Calu3 (cell line): ENCODE data around the gene MLH1. TPM values are rescaled to one million over a fixed set of nuclear protein-coding genes. Genes with fewer than 3 reads are reported as not detected.

Source experiments
- BruUV-seq: library from RNA; stranded (reverse); fragments of 400-500 nt; replicated peaks from 2 replicates; lab custom pipeline; 2021; lab: Mats Ljungman, UMichigan
- CTCF ChIA-PET: fragments of 300-600 bp; sonication (Branson Sonifier 250); formaldehyde crosslinking; loops from one replicate; lab custom pipeline; 2022; ENCODE audit warnings: antibody characterized with exemption; lab: Charles Lee
- DNase-seq: peaks from one replicate; pipeline ENCODE4 v3.0.0; 2022
- H3K27ac Mint-ChIP-seq: one replicate; pipeline ENCODE4 v1.8.0; 2022; ENCODE audit warnings: mixed read lengths; ENCODE audit not compliant: unreplicated experiment
- H3K27me3 Mint-ChIP-seq: one replicate; pipeline ENCODE4 v1.8.0; 2022; ENCODE audit warnings: mixed read lengths; ENCODE audit not compliant: unreplicated experiment
- H3K36me3 Mint-ChIP-seq: one replicate; pipeline ENCODE4 v1.8.0; 2022; ENCODE audit warnings: mild to moderate bottlenecking, moderate library complexity, mixed read lengths; ENCODE audit not compliant: insufficient read depth, unreplicated experiment
- H3K4me1 Mint-ChIP-seq: one replicate; pipeline ENCODE4 v1.8.0; 2022; ENCODE audit warnings: mild to moderate bottlenecking, low read depth, mixed read lengths; ENCODE audit not compliant: unreplicated experiment
- H3K4me3 Mint-ChIP-seq: one replicate; pipeline ENCODE4 v1.8.0; 2022; ENCODE audit warnings: mild to moderate bottlenecking, low read depth, moderate library complexity, mixed read lengths; ENCODE audit not compliant: unreplicated experiment
- H3K9me3 Mint-ChIP-seq: one replicate; pipeline ENCODE4 v1.8.0; 2022; ENCODE audit warnings: low read depth, mixed read lengths; ENCODE audit not compliant: unreplicated experiment
- CTCF ChIP-seq: fragments of 200-600 bp; IDR thresholded peaks from one replicate; pipeline ENCODE4 v1.8.0; 2022; ENCODE audit warnings: antibody characterized with exemption; ENCODE audit not compliant: unreplicated experiment
- intact Hi-C: fragments of 100-400 bp; cut with micrococcal nuclease; formaldehyde crosslinking; loops from one replicate; pipeline ENCODE4 v1.10.0; 2022; ENCODE audit not compliant: unreplicated experiment
- total RNA-seq: library from RNA; stranded (reverse); gene quantifications from 2 replicates; pipeline ENCODE4 v1.2.3, GENCODE V29; 2022

The MLH1 gene
- total RNA-seq, 1 experiment from 2014 or later, result 32.8 TPM

DNA sequence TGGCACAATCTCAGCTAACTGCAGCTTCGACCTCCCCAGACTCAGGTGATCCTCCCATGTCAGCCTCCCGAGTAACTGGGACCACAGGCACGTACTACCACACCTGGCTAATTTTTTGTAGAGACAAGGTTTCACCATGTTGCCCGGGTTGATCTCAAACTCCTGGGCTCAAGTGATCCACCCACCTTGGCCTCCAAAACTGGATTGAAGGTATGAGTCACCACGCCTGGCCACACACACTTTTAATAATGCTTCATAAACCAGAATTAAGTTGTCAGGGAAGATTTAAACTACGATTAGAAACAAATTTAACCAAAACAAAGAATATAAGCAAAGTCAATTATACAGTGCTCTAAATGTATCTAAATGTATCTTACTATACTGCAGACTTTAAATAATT, 93.6 kb downstream of the MLH1 start:
- Mint-ChIP-seq H3K9me3 (no peaks in the 10 kb centered on the region), H3K27ac (no peak overlapping the region), H3K4me3 (no peak overlapping the region), H3K36me3 (no peaks in the 10 kb centered on the region), H3K4me1 (no peaks in the 10 kb centered on the region), H3K27me3 (no peaks in the 10 kb centered on the region)
- CTCF ChIA-PET, result no interaction called here
- no peak for DNase-seq
- intact Hi-C loops, result no loop called here
- no peak for TF ChIP-seq CTCF
- BruUV-seq, result no TSS peak

DNA sequence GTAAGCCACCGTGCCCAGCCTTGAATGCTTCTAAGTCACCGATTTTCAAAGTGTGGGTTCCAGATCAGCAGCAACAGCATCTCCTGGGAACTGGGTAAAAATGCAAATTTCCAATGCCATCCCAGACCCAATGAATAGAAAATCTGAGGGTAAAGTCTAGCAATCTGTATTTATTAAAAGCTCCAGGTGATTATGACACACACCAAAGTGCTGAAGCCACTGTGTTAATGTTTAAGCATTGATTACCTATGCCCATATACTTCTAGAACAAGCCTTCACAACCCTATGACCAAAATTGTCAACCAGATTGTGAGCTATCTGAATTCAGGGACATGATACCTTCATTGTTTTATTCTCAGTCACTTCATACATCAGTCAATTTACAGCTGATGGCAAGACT, 94.6 kb downstream of the MLH1 start:
- Mint-ChIP-seq H3K4me3 (no peak overlapping the region), H3K4me1 (no peaks in the 10 kb centered on the region), H3K27me3 (no peaks in the 10 kb centered on the region), H3K9me3 (no peaks in the 10 kb centered on the region), H3K27ac (no peak overlapping the region), H3K36me3 (no peaks in the 10 kb centered on the region)
- no peak for TF ChIP-seq CTCF
- intact Hi-C loops, result no loop called here
- CTCF ChIA-PET, result no interaction called here
- no peak for DNase-seq
- BruUV-seq, result no TSS peak

DNA sequence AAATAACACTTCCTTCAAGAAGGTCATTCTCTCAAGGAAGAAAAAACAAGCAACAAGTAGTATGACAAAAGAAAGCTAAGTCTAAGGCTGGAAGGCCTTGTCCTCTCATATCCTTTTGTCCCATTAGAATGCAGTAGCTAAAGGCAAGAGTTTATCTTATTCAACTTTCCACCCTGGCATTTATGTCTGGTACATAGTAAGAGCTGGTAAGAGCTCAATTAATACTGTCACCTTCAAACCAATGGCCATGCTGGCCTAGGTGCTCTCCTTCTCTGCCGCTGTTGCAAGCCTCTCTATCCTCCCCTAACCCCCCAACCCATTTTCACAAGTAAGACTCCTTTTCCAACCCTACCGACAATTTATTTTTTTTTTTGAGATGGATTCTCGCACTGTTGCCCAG, 99.2 kb downstream of the MLH1 start:
- Mint-ChIP-seq H3K36me3 (no peaks in the 10 kb centered on the region), H3K27me3 (no peaks in the 10 kb centered on the region), H3K4me1 (no peaks in the 10 kb centered on the region), H3K27ac (no peak overlapping the region), H3K9me3 (no peaks in the 10 kb centered on the region), H3K4me3 (no peak overlapping the region)
- BruUV-seq, result no TSS peak
- CTCF ChIA-PET, result no interaction called here
- no peak for TF ChIP-seq CTCF
- no peak for DNase-seq
- intact Hi-C loops, result no loop called here

DNA sequence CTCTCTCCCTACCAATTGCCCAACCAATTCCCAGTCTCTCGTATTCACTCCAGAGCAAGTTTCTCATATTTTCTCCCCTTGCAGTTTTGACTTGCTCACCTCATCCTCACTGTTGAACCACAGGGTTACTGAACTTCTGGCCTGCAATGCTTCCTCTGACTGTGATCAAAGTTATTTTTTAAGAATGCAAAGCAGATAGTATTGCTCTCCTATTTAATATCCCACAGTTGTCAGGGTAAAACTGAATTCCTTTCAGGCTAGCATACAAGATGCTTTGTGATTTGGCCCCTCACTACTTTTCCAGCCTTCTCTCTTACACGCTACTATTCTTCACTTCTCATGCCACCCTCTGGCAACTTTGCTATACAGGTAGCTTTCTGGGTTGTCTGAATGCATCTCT, 100.2 kb downstream of the MLH1 start:
- Mint-ChIP-seq H3K9me3 (no peaks in the 10 kb centered on the region), H3K27ac (no peak overlapping the region), H3K4me1 (no peaks in the 10 kb centered on the region), H3K36me3 (no peaks in the 10 kb centered on the region), H3K4me3 (no peak overlapping the region), H3K27me3 (no peaks in the 10 kb centered on the region)
- no peak for TF ChIP-seq CTCF
- no peak for DNase-seq
- intact Hi-C loops, result no loop called here
- CTCF ChIA-PET, result no interaction called here
- BruUV-seq, result no TSS peak
